HepG2 (cell line): ENCODE measurements around the gene CADPS.

Experiments used
- ATF3 ChIP-seq: sonication (generic); formaldehyde crosslinking; IDR thresholded peaks from 2 replicates; pipeline ENCODE4 v1.4.0; 2020; ENCODE audit warnings: missing genetic modification reagents
- ATF7 ChIP-seq, 2 experiments: fragments of 450-650 bp in 1 of 2; sonication (generic) in 1 of 2; formaldehyde crosslinking in 1 of 2; IDR thresholded peaks; 2 replicates each; pipeline versions ENCODE4 v1.4.0 to v1.6.1; 2016 to 2020; ENCODE audit warnings: antibody characterized with exemption in 1 of 2, mild to moderate bottlenecking in 1 of 2, missing genetic modification reagents in 1 of 2
- TAF1 ChIP-seq: sonication (generic); formaldehyde crosslinking; IDR thresholded peaks from 2 replicates; pipeline ENCODE4 v1.4.0; 2020; ENCODE audit warnings: missing genetic modification reagents
- ZSCAN22 ChIP-seq: sonication (generic); formaldehyde crosslinking; IDR thresholded peaks from 2 replicates; pipeline ENCODE4 v1.4.0; 2020; ENCODE audit warnings: mild to moderate bottlenecking, missing genetic modification reagents

- TF ChIP-seq ATF3 (CRISPR knock-in tag) (no peak), ATF7 (IDR thresholded peaks at IDR 0.05) (no peak), ATF7 (CRISPR knock-in tag; IDR thresholded peaks at IDR 0.05) (no peak), ZSCAN22 (CRISPR knock-in tag) (no peak), TAF1 (CRISPR knock-in tag) (no peak)
Observed at GRCh38 chr3:62624185-62624584, 251.0 kb downstream of the CADPS start.
